ENCODE results near the gene HOXC6. TPM values are rescaled to one million over a fixed set of nuclear protein-coding genes. Genes with fewer than 3 reads are reported as not detected.

The HOXC6 gene
- total and polyA plus RNA-seq, 2 of the 13 experiments (the other 11 are each of a cell fraction or from before 2014, with no cell fraction given), result not detected

GRCh38 chr12:54012631-54013409, 15.4 kb upstream of the HOXC6 start:
- POLR2A ChIA-PET, result no interaction called here
- no peak overlapping the region for H3K4me2 ChIP-seq (ENCODE audit: low read depth, low read length)
- H3K9ac ChIP-seq (ENCODE audit: insufficient read depth, low read depth, low read length), result no peak overlapping the region
- no peaks in the 10 kb centered on the region for H3K36me3 ChIP-seq (replicated peaks in 1 of 2; ENCODE audit: control insufficient read depth in 1 of 2, insufficient read depth in 2 of 2, low read length in 2 of 2)
- H2AFZ ChIP-seq (ENCODE audit: low read length), result no peak overlapping the region
- H3K4me1 ChIP-seq (ENCODE audit: insufficient read depth, low read length), result peaks cover 21% of the 10 kb centered on the region
- FAIRE-seq (no peak), ATAC-seq (peak; percentile 29; the same call in 1 of the 3 replicates), DNase-seq (ENCODE audit: low spot score) (no peak)
- H3K79me2 ChIP-seq (ENCODE audit: insufficient read depth, low read length), result no peaks in the 10 kb centered on the region
- BruUV-seq (replicated peaks), result no TSS peak
- H3K27me3 ChIP-seq (ENCODE audit: control insufficient read depth in 1 of 2, insufficient read depth in 2 of 2, low read length in 2 of 2), result peaks cover 17 to 82% of the 10 kb centered on the region in 2 experiments
- in situ Hi-C loops (cut with HindIII; ENCODE audit: extremely low pct_ligation_motif_present, low pct_unique_long_range_greater_than_20kb) (loop anchor here (10.0 kb wide), 1 partner anchor 352 kb away; the partner anchor contains the start of gene GPR84), intact Hi-C loops (cut with micrococcal nuclease; ENCODE audit: unreplicated experiment) (no loop called here)
- H3K4me3 ChIP-seq (replicated peaks in 1 of 3; ENCODE audit: insufficient read depth in 1 of 3, low read depth in 2 of 3, low read length in 3 of 3), result no peak overlapping the region
- H3K27ac ChIP-seq (ENCODE audit: extremely low read length, insufficient read depth, low read length), result no peak overlapping the region
- no peaks in the 10 kb centered on the region for H4K20me1 ChIP-seq (ENCODE audit: insufficient read depth, low read length)
- no peak for TF ChIP-seq AHDC1 (CRISPR knock-in tag; IDR thresholded peaks at IDR 0.05; ENCODE audit: borderline replicate concordance)
- H3K9me3 ChIP-seq (ENCODE audit: low read length), result no peaks in the 10 kb centered on the region
- 12% methylated on average over 6 of the region's 6 CpGs for WGBS (ENCODE audit: low lambda C conversion rate)
- CTCF ChIA-PET (ENCODE audit: low intra/inter-chr PET ratio, low total read pairs), result no interaction called here

Data from HepG2 (cell line).